GM21786 (cell line): ENCODE measurements around the gene MICAL2.

Experiments
- ATAC-seq: cut with Tn5 transposase; IDR thresholded peaks from one replicate; pipeline ENCODE4 v1.9.1; 2021; ENCODE audit not compliant: unreplicated experiment

The MICAL2 gene

DNA sequence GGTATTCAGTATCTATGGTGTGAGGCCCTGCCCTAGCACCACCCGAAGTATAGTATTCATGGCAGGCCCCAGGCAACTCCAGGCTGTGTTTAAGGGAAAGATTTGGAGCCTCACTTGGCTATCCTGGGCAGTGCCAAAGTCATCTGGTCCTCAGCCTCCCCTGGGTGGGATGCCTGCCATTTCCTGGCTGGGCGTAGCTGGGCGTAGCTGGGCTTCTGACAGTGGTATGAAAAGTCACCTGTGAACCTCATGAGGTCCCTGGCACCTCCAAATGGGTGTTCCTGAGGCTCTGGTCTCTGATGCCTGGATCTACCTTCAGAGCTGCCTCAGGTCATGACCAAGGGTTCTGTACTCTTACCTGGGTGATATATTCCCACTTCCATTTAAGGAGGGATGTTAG, 154.0 kb downstream of the MICAL2 start:
- no peak for ATAC-seq

DNA sequence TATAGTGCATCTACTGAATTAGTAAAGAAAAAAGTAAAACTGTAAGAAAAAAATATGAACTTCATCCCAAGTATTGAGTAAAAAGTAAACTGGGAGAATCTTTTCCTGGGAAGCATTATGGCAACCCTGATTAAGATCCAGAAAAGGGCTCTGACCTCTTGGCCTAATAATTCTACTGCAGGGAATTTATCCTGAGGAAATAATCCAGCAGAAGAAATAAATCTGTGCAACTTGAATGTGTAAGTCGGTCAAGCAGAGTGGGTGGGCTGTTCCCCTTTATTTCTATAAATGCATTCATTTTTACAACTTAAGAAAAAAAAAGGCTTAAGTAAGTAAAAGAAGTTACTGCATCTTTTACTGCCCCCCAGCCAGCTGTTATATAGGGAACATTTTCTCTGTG, 155.7 kb downstream of the MICAL2 start:
- ATAC-seq, result no peak

DNA sequence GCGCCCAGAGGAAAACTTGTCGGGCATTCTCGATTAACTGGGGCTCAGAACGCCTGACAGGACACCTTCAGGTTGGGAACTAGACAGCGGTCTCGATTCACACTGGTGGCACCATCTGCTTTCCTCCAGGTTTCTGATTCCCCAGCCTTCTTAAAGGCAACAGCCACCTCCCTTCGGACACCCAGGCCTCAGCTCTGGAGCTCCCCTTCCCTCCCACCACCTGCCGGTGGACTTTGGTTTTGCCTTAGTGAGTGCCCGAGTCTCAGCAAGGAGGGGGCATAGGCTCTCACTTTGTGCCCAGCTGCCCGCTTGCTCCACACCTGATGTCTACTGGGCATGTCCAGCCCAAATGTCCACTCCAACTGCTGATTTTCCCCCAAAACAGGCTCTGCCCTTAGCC, 156.6 kb downstream of the MICAL2 start:
- ATAC-seq, result no peak

DNA sequence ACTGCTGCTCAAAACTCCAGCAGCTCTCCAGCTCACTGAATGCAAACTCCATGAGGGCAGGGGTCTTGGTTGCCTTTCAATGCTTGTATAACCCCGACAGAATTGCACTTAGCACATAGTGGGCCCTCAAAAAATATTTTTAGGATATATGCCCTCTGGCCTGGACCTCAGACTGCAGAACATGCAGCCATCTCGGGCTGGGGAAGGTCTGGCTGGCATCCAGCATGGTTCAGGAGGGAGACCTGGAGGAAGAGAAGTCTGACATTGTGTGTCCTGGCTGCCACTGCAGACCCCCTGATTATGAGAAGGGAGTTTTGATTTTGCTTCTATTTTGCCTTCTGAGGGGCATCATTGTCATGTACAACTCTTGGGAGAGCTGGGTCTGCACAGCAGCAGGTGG, 157.5 kb downstream of the MICAL2 start:
- ATAC-seq, result no peak

DNA sequence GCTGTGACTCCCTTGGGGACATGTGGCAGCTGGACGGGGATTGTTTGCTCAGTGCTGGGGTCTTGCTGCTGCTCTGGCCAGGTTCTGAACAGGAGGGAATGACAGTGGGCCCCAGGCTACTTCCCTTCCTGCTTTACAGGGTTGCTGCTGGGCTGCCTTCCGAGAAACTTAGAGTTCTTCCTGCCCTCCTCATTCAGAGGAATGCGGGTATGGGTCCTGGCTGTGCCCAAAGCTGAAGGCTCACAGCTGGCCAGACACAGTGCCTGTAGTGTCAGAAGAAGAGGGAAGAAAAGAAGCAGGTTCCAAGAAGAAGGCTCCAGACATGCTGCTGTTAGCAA, 158.7 kb downstream of the MICAL2 start:
- no peak for ATAC-seq

DNA sequence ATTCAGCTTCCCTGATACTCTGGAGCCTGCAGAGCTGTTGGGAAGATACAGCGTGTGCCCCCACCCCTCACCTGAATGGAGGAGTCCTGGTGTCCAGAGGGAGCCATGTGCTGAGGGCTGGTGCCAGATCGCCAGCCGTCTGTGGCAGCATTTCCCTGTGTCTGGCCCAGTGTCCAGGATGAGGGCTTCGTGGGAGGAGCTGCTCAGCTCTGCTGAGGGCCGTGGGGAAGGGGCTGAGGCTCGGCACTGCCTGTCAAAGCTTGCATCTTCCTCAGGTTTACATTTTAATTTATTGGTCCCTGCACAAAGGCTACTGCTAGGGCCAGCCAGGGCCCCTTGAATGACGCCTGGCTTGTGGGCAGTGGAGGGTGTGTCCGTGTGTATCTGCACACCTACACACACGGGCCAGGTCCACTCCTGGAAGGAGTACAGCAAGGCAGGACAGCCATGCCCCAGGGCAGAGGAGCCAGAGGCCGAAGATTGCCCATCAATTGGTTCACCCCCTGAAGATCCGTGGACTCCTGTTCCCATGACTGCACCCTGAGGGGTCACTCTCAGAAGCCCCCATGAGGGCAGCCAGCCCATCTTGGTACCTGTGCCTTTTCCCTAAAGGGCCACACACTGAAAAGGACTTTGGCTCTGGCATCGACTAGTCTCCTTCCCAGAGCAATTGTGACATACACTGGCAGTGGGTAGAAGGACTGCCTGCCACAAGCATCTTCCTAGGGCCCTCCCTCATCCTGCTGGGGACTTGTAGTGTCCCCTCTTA, 159.2 kb downstream of the MICAL2 start:
- ATAC-seq, result no peak

DNA sequence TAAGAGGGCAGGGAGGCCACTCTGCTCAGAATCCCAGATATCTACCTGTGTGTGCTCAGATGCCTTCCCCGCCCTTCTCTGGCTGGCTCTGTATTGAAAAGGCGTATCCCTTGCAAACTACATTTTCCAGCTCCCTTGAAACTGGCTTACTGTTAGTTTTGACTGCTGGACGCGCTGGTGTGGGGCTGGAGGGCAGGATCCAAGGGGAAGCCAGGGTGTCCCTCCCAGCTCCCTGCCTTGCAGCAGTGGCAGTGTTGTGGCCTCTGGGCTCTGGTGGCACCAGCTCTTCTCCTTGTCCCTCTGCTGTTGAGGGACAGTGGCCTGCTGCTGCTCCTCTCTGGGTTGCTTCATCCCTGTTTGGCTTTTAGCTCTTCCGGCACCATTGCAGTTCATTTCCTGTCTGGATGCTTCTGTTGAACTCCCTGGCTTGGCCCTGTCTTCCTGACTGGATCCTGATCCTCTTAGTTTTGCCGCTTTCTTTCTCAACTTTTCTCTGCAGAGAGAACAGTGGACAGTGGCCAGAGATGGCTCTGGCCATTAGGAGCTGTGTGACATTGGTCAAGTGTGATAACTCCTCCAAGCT, 159.9 kb downstream of the MICAL2 start:
- ATAC-seq, result no peak

DNA sequence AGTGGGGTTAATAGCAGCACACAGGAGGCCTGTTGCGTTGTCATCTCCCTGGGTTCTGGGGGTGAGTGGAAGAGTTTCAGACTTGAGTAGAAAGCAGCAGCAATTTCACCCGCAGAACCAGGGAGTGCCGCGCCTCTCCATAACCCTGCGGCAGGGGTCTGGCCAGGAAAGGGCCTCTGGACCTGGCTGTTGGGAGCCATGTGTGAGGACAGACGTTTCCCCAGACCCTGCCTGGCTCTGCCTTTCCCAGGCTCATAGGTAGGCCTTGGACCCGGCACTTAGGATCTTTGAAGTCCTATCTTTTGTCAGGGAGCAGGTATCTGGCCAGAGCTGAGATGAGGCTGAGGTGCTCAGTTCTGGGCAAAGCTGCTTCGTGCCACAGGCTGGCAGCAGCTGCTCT, 160.4 kb downstream of the MICAL2 start:
- ATAC-seq, result no peak

DNA sequence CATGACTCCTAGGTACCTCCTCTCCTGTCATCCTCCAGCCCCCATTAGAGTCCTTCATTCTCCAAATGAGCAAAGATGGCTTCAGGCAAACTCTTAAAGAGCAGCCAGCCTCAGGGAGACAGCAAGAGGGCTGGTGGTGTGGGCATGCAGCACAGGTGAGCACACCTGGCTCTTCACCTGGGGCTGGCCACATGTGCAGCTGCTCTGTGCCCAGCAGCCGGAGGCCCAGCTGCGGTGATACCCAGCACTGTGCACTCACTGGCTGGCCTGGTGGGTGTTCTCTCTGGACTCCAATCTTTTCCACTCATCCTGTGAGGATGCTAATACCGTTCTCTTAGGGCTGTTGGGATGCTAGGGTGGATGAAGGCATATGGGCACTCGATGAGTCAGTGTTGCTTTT, 160.9 kb downstream of the MICAL2 start:
- ATAC-seq, result no peak

DNA sequence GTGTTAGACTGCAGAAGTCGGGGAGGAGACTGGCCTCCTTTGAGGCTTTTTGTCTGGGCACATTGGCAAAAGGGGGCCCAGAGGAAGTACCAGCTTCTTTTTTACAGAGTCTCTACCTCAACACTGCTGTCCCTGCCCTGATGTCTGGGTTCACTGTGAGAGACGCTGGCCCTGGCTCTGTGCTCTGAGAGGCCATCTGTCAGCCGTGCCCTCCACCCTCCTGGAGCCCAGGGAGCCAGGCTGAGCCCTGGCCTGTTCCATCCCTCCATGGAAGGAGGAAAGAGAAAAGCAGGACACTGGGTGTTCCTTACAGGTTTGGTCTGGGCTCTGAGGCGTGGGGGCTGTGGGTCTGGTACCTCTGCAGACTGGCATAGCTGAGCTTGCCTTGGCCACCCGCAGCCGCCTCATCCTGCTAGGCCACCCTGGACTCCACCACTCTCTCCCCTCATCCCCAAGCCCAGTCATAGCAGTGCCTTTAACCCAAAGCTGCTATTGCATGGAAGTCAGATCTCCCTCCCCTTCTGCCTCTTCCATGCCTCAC, 161.5 kb downstream of the MICAL2 start:
- ATAC-seq, result no peak

DNA sequence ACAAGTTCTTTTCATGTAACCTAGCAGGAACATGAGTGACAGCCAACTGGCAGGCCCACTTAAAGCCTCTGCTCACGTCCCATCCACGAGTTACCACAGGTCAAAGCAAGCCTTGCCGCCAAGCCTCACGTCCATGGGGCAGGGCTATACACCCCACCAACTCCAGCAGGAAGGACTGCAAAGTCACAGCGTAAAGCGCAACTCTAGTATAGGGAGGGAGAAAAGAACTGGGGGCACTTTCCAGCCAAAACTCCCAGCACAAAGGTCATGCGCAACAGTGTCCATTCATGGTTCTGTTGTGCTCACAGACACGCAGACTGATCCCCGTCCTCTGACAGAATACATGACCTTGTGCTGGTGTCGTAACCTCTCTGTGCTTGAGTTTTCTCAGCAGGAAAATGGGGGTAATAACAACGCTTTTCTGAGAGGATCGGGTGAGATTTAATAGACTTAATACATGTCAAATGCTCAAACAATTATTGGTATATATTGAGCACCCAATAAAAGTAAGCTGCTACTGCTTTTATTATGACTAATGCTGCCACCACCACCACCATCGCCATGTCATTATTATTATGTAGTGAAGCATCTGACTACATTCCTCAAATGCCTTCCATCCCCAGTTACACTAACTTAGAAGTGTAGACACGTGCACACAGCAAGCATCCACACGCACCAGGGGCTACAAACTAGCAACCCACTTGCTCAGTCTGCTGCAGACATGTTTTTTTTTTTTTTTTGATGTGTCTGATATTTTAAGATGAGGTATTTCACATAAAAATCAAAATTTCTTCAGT, 162.6 kb downstream of the MICAL2 start:
- ATAC-seq, result no peak

DNA sequence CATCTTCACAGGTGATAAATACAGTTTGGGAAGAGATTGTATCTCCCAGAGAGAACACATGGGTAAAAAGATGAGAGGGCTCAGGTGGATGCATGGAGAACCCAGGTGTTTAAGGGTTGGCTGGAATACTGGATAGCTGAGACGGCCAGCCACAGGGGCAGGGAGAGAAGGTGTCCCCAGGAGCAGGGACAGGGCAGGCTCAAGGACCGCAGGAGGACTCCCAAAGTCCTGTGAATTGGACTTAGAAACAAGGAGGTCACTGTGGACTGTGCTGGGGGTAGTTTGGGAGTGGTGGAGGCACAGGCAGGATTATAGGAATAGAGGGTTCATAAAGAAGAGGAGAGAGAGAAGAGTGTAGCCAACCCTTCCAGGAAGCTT, 163.2 kb downstream of the MICAL2 start:
- no peak for ATAC-seq

DNA sequence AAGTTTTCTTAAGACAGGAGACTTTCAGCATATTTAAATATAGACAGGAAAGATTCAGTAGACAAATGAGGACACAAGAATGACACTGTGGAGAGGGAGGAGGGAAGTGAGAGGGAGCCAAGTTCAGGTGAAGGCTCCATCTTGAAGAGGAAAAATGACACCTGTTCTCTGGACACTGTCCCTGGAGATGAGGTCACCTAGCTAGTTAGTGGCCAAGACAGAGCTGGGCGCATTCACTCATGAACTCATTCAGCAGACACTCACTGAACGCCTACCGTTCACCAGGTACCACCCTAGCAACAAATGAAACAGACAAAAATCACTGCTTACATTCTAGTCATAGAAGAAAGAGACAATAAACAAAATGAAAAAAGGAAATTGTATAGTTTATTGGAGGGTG, 163.7 kb downstream of the MICAL2 start:
- no peak for ATAC-seq

DNA sequence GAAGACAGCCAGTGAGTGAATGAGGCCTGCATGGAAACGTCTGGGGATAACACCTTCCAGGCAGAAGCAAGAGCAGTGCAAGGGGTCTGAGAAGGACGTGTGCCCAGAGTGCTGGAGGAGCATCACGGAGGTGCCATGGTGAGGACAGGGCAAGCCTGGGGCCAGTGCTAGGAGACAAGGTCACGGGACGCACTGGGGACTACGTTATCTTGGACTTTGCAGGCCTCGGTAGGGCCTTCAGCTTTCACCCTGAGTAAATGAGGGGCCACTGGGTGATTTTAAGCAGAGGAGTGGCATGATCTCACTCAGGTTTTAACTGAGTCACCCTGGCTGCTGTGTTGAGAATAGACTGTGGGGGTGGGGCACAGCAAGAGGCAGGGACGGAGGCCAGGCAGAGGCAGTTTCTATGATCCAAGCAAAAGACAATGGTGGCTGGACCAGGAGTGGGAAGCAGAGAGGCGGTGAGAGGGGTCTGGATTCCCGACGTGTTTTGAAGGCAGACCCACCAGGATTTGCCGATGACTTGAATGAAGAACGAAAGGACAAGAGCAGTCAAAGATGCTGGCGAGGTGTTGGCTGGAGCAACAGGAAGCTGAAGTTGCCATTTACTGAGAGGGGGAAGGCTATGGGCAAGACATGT, 164.3 kb downstream of the MICAL2 start:
- no peak for ATAC-seq

DNA sequence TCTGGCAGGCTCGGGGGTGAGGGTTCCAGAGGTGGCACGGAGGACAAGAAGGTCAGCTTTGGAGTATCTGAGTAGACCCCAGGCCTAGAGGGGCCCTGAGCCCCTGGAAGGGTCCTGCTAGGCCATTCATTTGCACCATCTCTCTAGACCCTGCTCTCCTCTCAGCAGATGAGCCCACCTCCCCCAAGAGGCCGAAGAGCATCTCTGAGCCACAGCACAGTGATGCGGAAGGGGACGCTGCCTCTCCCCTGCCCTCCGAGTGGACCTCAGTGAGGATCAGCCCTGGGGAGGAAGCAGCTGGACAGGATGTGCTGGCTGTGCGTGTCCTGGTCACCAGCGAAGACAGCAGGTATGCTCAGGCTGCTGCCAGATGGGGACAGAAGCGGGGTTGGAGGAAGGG, 165.4 kb downstream of the MICAL2 start:
- ATAC-seq, result no peak

DNA sequence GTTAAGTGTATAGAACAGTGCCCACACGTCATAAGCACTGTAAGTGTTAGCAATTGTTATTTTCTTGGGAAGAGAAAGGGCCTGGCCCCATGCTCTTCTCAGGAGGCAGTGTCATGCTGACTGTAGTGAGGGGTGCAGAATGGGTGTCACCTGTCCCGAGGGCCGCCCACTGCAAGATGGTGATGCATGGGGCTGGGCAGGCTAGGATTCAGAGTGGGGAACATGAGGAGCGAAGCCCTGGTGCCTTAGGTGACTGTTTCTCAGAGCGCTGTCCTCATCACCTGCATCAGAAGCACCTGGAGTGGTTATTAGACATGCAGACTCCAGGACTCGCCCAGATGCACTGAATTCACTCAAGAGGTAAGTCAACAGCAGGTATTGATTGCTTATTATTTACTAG, 166.0 kb downstream of the MICAL2 start:
- no peak for ATAC-seq

DNA sequence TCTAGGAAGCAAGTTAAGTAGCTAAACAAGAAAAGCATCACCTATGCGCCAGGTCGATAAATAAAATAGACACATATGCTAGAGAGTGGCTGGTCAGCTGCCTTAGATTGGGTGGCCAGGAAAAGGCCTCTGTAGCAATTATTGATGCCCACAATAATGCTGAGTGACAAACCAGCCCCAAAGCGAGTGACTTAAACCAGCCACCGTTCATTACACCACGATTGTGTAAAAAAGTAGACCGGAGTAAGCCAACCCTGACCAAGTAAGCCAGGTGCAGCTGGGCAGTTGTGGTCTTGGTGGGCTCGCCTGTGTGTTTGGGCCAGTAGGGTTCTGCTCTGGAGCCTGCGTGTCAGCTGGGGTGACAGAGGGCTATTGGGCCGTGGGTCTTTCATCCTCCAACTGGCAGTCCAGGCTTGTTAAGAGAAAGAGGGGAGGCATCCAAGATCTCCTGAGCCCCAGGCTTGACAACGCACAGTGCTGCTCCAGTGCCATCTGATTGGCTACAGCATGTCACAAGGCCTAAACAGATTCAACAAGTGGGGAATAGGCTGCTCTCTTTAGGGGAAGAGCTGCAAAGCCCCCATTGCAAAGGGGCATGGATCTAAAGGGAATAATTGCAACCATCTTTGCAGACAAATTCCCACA, 166.6 kb downstream of the MICAL2 start:
- ATAC-seq, result no peak

DNA sequence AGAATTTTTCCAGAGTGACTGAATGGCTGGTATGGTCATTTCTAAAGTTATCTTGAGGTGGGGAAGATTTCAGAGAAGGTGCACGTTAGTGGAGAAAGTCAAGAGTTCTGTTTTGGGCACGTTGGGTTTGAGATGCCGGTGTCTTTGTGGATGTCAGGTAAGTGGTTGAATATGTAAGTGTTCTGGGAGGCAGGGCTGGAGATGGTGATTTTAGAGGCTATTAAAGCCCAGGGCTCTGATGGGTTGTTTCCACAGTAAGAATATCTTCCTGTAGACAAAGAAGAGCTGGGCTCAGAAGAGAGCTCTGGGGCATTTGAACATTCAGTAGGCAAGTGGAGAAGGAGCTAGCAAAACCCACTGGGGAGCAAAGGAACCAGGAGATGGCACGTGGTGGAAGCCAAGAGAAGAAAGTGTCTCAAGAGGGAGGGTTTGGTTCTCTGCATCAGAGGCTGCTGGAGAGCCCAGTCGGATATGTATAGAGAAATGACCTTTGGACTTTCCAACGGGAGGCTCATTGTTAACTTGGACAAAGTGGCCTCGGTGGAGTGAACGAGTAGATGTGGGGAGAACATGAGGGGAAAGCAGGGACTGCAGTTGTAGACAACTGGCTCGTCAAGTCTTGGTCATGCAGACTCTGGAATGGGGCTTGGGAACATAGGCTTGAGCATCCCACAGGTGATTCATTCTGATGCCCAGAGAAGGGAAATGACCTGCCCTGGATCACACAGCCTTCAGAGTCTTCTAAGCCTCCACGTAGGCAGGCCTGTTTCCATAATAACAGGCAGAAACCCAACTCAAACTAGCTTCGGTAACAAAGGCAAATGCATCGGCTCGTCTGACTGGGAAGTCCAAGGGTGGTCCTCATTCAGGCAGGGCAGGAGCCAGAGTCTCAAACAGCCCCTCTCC, 168.6 kb downstream of the MICAL2 start:
- ATAC-seq, result no peak

DNA sequence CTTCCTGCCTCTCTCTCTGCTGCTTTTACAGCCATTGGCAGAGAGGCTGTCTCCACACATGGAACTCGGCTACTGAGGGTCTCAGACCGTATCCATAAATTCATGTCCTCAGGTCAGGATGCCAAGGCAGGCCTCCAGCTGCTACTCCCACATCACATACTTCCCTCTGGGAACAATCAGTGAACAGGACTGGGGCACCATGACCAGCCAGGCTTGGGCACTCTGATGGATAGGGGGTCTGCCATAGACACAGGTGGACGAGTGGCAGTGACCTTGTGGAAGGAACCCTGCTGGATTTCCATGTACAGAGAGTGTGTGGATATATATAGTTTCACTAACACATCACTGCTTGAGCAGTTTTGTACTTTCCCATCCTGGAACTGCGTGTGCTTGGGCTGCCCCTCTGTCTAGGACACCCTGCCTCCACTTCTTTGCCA, 169.3 kb downstream of the MICAL2 start:
- ATAC-seq, result no peak

DNA sequence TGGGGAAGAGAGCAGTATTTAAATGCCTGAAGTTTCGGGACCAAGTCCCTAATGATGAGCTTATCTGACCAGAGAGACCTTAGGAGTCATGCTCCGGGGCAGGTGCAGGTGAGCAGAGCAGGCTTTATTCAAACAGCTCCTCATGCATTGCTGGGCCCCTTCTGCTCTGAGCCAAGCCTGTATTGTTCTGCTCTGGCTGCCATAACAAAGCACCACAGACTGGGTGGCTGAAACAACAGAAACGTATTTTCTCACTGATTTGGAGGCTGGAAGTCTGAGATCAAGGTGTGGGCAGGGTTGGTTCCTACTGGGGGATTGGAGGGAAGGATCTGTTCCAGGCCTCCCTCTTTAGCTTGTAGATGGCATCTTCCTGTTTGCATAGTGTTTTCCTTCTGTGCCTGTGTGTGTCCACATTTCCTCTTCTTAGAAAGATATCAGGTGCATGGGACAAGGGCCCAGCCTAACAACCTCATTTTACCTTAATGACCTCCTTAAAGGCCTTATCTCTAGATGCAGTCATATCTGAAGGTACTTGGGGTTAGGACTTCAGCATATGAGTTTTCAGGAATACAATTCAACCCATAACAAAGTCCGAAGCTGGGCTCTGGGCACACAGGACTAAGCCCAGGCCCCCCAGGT, 169.9 kb downstream of the MICAL2 start:
- ATAC-seq, result no peak
